Subcutaneous adipose tissue (tissue), 4 donors: Measurements from ENCODE around the gene CEP126. TPM values are rescaled to one million over a fixed set of nuclear protein-coding genes. Genes with fewer than 3 reads are reported as not detected.

Source experiments
- total RNA-seq, 4 donors: library from RNA; depleted of rRNA; stranded (reverse); fragments of >200 nt; gene quantifications; one replicate each; pipeline ENCODE4 v1.1.0, GENCODE V29; 2016
- TF ChIP-seq, protein P1 (sequence below): fragments of 450-650 bp; IDR thresholded peaks from one replicate; pipeline ENCODE4 v1.5.1; 2016; ENCODE audit warnings: low read depth, mild to moderate bottlenecking, control low read depth, antibody characterized with exemption, moderate library complexity

Gene CEP126
- total RNA-seq, 4 donors from 2014 or later, result 8.7 to 20.7 (median 15.6) TPM

DNA sequence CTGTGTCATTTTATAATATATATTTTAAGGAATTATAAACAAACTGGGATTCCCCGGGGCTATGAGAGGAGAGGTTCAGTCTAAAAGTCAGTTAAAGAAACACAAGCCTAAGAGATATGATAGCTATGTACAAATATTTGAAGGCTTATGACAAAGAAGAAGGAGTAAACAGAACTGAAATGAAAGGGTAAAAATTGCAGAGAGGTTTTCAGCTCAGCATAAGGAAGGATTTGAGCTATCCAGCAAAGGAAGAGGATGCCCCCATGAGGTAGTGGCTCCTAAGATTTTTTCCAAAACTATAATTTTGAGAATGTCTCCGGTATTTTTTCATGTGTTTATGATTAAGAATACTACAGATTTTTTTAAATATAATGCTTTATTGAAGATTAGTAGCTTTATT lies 59.4 kb downstream of the CEP126 start:
- TF ChIP-seq, protein P1, sequence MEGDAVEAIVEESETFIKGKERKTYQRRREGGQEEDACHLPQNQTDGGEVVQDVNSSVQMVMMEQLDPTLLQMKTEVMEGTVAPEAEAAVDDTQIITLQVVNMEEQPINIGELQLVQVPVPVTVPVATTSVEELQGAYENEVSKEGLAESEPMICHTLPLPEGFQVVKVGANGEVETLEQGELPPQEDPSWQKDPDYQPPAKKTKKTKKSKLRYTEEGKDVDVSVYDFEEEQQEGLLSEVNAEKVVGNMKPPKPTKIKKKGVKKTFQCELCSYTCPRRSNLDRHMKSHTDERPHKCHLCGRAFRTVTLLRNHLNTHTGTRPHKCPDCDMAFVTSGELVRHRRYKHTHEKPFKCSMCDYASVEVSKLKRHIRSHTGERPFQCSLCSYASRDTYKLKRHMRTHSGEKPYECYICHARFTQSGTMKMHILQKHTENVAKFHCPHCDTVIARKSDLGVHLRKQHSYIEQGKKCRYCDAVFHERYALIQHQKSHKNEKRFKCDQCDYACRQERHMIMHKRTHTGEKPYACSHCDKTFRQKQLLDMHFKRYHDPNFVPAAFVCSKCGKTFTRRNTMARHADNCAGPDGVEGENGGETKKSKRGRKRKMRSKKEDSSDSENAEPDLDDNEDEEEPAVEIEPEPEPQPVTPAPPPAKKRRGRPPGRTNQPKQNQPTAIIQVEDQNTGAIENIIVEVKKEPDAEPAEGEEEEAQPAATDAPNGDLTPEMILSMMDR, result no peak

DNA sequence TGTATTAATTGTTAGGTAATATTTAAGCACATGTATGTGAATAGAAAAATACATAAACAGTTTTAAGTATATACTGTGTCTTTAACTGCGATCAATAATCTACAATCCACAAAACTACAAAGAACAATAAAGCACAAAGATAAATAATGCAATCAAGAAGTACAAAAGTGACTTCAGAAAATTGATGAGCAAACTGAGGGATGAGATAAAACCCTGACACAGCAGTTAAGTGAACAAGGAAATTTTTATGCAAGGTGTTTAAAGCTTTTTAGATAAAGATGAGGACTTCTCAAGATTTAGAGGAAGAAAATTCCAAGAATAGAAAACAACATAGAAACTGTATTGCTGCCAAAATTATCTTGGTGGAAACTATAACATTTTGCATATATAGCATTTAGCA lies 60.0 kb downstream of the CEP126 start:
- TF ChIP-seq, protein P1, result no peak

DNA sequence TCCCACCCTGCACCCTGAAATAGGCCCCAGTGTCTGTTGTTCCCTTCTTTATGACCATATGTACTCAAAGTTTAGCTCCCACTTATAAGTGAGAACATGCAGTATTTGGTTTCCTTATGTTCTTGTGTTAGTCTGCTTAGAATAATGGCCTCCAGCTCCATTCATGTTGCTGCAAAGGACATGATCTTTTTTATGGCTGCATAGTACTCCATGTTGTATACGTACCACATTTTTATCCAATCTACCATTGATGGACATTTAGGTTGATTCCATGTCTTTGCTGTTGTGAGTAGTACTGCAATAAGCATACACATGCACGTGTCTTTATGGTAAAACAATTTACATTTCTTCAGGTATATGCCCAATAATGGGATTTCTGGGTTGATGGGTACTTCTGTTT lies 60.9 kb downstream of the CEP126 start:
- TF ChIP-seq, protein P1, result no peak

DNA sequence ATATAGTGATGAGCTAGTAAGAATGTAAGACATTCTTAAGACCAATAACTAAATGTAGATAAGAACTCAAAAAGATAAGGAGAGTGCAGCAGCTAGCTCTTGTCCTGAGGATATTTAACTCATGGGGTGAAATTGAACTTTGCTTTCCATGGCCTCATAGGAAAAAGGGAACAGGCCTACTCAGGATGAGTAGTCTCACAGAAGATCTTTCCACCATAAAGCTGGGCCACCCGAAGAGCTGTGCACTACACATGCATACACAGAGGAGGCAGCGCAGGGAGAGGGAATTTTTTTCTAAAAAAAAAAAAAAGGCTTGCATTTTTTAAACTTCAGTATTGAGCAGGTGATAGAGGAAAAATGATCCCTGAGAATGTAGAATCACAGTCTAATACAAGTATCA lies 72.6 kb downstream of the CEP126 start:
- TF ChIP-seq, protein P1, result no peak

DNA sequence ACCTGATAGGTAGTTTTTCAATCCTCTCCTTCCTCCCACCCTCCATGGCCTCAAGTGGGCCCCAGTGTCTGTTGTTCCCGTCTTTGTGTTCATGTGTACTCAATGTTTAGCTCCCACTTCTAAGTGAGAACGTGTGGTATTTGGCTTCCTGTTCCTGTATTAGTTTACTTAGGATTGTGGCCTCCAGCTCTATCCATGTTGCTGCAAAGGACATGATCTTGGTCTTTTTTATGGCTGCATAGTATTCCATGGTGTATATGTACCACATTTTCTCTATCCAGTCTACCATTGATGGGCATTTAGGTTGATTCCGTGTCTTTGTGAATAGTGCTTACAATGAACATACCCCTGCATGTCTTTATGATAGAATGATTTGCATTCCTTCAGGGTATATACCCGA lies 78.4 kb downstream of the CEP126 start:
- TF ChIP-seq, protein P1, result no peak

DNA sequence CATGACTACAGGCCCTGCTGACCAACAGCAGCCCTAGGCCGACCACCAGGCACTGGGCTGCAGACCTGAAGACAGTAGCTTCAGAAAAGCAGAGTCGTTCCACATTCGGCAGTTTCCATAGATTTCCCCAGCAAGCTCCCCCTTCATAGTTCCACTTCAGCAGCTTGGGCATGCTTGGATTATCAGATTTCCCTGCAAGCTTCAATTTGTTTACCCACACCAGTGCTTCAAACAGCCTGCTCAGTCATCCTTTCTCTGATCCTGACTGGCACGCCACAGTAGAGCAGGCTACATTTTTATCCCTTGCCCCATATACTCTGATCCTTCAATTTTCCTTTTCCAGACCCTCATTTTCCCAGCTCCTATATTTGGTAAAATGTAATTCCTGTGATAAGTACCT lies 81.3 kb downstream of the CEP126 start:
- TF ChIP-seq, protein P1, result no peak

DNA sequence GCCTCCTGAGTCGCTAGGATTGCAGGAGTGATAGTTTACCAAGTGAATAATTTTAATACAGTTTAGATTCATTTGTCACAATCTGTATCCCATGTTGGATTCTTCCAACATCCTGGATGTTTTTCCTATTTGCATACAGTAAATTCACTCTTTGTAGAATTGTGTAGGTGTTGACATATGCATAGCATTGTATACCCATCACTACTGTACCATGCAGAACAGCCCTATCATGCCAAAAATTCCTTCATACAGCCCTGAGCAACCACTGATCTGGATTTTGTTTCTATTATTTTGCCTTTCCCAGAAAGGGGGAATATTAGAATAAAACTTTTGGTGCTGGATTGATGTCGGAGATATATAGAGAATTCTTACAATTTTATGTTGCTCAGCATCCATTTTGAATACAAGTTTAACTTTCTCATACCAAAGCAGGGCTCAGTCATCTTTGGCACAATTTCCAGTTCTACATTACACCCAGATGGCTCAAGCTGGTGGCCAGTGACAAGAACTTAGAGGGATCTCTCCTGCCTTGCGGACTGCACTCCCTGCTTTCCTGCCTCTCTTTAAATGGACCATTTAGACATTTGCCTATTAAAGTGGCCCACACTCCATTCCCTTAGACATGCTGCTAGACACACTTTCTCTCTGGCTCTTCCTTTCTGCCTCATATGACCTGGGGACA lies 87.0 kb downstream of the CEP126 start:
- TF ChIP-seq, protein P1, result no peak
